GM04504 (cell line): Measurements from ENCODE around the gene HIRA.
"Not testable (repeated sequence)": the region's sequence is repeated elsewhere in the genome, so short reads cannot be mapped to it uniquely, and the experiment has no call there.

ENCODE experiments used
- DNase-seq: peaks from one replicate; pipeline ENCODE4 v3.0.0-alpha.2; 2012; ENCODE audit warnings: low read depth

The HIRA gene

GRCh38 chr22:19323420-19323819 lies 108.1 kb downstream of the HIRA start:
- DNase-seq = not testable (repeated sequence)

GRCh38 chr22:19321757-19322156 lies 109.8 kb downstream of the HIRA start:
- no peak for DNase-seq

- not testable (repeated sequence) for DNase-seq
These were observed 111.4 kb downstream of the HIRA start for GRCh38 chr22:19320136-19320535.

- no peak for DNase-seq
These were observed 112.3 kb downstream of the HIRA start for GRCh38 chr22:19319281-19319680.

GRCh38 chr22:19317865-19318264 lies 113.7 kb downstream of the HIRA start:
- DNase-seq = no peak

GRCh38 chr22:19307872-19308271 lies 123.7 kb downstream of the HIRA start:
- no peak for DNase-seq

GRCh38 chr22:19306535-19306934 lies 125.0 kb downstream of the HIRA start:
- DNase-seq = not testable (repeated sequence)

GRCh38 chr22:19304547-19304946 lies 127.0 kb downstream of the HIRA start:
- DNase-seq = no peak

GRCh38 chr22:19303785-19304184 lies 127.7 kb downstream of the HIRA start:
- no peak for DNase-seq

- no peak for DNase-seq
These were observed 135.8 kb downstream of the HIRA start for GRCh38 chr22:19295733-19296132.

- DNase-seq = no peak
These were observed 138.9 kb downstream of the HIRA start for GRCh38 chr22:19292458-19293230.

- DNase-seq = no peak
These were observed 139.7 kb downstream of the HIRA start, which contains the start of gene CLTCL1 for GRCh38 chr22:19291580-19292457. CLTCL1 (minus strand) TSS chr22:19291719; CDS start chr22:19291641, 78 bp downstream.

GRCh38 chr22:19291218-19291579 lies 140.3 kb downstream of the HIRA start:
- no peak for DNase-seq

- no peak for DNase-seq
These were observed 140.9 kb downstream of the HIRA start for GRCh38 chr22:19290400-19291217.

GRCh38 chr22:19289475-19290161 lies 141.9 kb downstream of the HIRA start:
- DNase-seq = no peak

GRCh38 chr22:19287889-19288288 lies 143.6 kb downstream of the HIRA start:
- DNase-seq = peak; percentile 51

- no peak for DNase-seq
These were observed 144.3 kb downstream of the HIRA start for GRCh38 chr22:19287076-19287707.

- DNase-seq = no peak
These were observed 145.7 kb downstream of the HIRA start for GRCh38 chr22:19285831-19286230.
